ENCODE results near the gene SEC14L1.

Gene SEC14L1

DNA sequence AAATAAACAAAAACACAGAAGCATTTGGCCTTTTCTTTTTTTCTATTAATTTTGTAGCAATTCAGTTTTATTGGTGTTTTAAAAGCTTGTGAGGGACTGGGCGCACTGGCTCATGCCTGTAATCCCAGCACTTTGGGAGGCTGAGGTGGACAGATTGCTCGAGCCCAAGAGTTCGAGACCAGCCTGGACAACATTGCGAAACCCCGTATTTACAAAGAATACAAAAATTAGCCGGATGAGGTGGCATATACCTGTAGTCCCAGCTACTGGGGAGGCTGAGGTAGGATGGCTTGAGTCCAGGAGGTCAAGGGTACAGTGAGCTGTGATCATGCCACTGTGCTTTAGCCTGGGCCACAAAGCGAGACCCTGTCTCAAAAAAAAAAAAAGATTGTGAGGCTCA, 53.4 kb downstream of the SEC14L1 start:
- no peak for DNase-seq

DNA sequence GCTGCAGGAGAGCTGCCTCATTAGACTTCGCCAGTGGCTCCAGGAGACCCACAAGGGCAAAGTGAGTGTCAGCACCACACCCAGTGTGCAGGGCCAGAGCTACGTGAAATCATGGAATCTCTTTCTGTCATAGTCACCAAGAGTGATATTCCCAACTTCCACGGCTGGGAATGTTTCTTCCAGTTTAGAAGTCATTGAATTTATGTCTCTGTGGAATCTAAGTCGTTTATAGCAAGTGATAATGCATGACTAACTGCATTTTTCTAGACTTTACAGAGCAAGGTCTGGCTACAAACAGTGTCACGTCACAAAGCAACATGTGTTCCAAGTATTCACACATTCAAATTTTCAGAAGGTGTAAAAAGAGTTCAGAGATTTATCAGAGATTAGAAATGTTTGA, 55.5 kb downstream of the SEC14L1 start:
- no peak for DNase-seq

DNA sequence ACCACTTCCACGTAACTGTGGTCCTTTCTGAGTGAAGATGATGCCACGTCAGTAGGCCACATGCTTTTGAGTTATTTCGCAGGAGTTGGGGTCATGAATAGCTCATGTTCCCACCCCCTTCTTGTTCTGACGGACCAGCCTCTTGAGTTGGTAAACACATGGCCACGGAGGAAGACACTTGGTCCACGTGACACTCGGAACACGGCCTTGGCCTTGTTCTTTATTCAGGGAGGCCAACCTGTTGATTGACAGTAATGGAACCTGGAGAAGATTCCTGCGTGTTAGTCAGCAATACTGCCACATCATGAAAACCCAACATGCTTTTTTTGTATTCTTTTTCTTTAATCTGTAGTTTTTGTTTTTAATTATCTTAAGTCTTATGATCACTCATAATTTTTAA, 56.3 kb downstream of the SEC14L1 start:
- no peak for DNase-seq

DNA sequence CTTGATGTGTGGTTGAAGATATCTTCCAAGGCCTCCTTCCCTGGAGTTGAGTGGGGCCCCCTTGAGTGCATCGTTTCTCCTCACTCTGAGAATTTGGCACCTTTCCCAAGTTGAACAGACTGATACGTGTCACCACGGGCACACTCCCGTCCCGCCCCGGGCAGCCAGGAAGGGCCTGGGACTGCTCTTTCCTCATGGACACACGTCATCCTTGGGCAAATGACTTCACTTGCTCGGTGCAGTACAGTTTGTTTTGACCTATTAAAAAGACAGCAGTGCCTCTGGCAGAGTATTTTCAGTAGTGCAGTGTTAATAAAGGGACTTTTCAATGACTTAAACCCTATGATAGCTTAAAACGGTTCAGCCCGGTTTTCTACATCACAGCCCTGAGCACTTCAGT, 59.9 kb downstream of the SEC14L1 start:
- DNase-seq = no peak

DNA sequence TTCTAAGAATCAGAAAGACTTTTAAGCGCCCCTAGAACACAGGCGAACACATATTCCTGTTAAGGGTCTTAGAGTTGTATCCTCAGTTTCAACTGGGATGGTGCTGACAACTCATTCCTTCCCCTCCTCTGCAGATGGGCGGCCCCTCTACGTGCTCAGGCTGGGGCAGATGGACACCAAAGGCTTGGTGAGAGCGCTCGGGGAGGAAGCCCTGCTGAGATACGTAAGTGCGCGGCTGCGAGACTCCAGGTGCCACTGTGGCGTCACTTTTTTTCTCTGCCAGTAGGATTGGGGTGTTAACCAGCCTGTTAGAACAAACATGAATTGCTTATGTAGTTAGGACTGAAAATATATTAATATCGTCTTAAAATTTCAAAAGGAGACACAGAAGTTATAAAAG, 62.7 kb downstream of the SEC14L1 start:
- no peak for DNase-seq

DNA sequence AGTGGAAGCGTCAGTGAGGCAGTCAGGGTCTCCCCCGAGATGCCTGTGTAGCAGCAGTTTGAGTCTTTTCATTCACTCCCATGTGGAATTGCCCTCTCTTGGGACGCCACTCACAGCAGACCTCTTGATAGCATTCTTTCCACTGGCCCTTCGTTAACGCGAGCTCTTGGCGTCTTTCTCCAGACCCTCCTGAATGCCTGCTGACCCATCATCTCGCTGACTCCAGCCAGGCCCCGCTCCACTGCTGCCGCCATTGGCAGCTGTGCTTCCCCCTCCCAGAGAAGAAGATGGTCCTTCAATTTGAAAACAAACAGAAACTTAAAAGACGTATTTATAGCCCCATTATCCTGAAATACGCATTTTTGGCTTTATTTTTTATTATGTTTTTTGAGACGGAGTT, 63.1 kb downstream of the SEC14L1 start:
- DNase-seq = no peak

DNA sequence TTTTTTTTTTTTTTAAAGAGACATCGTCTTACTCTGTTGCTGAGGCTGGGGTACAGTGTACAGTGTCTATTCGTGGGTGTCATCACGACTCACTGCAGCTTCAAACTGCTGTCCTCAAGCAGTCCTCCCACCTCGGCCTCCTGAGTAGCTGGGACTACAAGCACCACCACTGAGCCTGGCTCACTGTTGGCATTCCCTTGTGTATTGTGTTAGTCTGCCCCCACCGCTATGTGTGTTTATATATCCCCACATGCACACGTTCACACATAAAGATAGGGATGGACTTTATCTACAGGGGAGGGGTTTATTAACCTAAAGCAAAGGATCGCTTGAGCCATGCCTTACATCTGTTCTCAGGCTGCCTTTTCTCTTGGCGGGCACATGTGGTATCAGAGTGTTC, 63.8 kb downstream of the SEC14L1 start:
- no peak for DNase-seq

DNA sequence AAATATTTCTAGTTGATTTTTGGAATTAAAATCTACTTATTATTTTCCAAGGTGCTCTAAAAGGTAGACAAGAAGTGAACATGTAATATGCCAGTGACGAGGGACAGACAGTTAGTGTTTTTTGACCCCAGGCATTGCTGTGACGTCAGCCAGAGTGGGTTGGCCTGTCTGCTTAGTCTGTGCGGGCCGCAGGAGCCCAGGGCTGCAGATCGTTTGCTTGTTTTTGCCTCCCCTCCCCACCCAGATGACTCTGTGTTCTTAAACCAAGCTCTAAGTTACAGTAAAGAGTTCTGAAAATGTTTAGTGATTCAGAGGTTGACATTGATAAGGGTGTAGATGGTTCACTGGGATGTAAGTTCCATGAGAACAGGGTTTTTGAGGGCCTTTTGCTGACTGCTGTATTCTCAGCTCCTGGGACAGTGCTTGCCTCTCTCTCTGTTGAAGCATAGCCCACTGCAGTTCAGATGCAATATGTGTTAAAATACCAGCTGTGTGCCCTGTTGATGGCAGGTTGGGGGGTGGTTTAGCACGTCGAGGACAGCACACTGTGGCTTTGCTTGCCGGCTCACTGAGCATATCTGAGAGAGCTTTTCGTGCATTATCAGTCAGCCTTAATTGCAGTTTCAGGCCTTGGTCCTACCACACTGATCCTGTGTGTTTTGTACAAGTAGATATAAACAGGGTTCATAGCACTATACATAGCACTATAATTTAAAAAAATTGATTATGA, 64.8 kb downstream of the SEC14L1 start:
- no peak for DNase-seq

DNA sequence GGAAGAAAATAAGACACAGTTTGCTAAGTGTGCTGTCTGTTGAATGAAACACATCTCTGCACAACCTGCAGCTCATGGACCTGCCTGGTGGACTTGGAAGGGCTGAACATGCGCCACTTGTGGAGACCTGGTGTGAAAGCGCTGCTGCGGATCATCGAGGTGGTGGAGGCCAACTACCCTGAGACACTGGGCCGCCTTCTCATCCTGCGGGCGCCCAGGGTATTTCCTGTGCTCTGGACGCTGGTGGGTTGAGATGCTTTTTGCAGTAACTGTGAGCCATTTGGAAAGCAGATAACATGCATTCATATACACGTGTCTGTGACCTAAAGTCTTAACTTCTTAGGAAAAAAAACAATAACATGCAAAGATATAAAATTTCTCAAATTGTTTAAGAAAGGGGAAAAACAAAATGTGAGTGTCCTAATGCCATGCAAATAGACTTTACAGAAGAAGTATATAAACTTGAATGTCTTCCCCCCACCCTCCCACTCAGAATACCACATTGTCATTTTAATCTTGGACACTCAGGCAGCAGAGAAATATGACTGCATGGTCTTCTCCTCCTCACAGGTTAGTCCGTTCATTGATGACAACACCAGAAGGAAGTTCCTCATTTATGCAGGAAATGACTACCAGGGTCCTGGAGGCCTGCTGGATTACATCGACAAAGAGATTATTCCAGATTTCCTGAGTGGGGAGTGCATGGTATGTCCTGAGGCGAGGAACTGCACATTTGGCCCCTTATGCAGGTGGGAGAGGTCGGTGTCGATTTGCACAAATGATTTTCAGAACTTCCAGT, 65.6 kb downstream of the SEC14L1 start:
- DNase-seq = no peak

DNA sequence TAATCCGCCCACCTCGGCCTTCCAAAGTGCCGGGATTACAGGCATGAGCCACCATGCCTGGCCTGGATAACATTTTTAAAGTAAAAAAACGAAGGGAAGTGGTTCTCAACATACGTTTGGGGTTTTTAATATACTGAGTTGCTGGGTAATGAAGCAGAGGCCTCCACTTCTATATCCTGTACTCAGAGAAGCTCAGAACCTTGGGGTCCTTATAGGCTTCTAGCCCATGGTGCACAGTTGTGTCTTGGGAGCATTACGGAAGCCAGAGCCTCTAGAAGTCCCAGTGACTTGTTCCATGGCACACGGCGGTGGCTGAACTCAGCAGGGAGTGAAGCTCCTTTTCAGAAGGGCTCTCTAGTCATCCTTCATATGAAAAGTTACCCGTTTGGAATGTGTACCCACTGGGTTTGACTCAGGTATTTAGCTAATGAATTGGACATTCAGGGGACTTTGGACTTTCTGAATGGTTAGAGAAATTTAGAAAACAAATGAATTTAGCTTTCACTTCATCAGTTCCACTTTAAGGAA, 67.0 kb downstream of the SEC14L1 start:
- DNase-seq = no peak

DNA sequence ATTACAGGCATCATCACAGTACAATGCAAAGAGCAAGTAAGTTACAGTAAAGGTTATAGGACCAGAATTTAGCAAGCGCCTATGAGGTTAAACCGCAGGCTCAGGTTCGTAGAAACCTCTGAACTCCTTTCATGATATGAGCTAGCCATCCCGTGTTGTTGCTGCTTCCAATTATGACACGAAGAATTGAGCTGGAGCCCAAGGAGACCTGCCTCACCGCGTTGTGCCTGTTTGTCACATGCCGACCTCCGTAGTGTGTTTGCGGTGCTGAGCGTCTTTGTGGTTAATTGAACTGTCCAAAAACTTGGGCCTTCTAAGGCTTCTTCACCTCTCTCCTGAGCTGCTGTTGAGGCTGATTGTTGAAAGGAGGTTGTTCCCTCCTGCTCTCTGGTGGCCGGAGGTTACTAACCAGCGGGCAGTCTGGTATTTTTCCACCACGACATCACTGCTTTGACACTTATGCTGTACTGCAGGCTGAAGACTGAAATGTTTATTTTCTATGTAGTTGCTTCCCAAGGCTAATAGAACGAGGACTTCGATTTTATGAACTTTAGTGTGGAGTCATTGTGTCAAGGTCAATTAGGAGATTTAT, 67.5 kb downstream of the SEC14L1 start:
- DNase-seq = peak; percentile 58 to 64

DNA sequence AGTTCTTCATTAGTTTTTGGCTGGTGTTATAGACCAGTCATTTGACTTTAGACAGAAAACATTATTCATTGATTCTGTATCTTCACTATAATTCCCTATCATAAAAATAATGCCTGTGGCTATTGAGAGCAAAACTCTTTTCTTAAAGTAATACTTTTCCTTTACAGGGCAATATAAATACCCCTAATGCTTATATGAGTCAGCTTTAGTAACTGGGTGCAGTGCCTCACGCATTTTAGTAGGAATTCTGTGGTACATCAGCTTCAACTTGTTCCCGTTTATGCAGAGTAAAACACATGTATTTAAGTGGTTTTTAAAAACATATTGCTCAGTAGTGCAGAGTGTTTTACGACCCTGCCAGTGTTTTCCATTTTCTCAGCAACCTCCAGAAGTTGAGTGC, 68.1 kb downstream of the SEC14L1 start:
- no peak for DNase-seq

DNA sequence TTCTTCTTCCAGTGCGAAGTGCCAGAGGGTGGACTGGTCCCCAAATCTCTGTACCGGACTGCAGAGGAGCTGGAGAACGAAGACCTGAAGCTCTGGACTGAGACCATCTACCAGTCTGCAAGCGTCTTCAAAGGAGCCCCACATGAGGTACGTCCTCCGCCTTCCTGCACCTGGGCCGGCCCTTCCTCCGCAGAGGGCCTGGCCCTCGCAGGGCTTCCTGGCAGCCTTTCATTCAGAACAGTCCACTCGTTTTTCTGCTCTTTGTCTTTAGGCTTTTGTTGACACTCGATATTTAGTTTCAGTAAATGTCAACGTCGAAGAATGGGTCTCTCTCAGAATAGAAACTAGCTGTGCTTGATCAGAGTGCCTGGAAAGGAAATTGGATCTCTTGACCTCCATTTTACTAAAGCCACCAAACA, 68.6 kb downstream of the SEC14L1 start:
- DNase-seq = no peak

DNA sequence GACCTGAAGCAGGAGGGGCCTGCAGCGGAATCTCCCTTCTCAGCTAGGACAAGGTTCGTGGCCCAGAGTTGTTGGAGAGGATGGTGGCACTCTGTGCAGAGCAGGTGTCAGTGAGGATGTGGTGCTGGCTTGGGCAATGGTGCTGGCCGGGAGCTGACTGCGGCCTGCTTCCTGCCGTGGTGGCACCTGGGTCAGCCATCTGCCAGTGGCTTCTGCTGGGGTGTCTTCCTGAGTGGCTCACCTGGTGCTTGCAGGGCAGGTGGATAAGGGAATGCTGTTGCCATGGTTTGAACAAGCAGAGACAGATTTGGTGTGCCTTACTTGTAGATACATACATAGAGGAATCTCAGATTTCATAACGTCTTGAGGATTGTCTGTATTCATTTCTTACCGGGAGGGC, 69.6 kb downstream of the SEC14L1 start:
- no peak for DNase-seq

DNA sequence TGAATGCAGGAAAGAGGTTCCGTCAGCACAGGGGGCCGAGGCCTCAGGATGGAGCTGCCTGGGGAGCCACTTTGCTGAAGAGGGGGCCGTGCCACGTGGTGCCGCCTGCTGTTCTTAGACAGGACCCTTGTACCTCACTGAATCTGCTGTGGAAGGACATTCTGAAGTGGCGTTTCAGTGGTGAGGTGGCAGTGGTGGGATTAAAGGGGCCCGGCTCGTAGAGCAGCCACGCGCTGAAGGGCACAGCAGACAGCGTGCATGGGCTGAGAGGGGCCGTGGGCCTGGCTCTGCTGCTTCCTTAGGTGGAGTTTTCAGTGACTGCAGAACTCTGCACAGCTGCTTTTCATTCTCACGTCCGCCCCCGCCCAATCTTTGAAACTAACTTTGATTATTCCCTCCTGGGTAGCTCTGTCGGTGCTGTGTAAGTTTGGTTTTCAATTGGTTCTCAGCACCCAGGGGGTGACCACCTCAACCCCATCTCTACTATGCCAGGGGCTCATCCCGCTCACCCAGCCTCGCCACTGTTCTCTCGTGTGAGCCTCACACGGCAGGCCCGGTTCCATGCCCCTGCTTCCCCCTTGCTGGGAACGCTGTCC, 70.3 kb downstream of the SEC14L1 start:
- DNase-seq = no peak

DNA sequence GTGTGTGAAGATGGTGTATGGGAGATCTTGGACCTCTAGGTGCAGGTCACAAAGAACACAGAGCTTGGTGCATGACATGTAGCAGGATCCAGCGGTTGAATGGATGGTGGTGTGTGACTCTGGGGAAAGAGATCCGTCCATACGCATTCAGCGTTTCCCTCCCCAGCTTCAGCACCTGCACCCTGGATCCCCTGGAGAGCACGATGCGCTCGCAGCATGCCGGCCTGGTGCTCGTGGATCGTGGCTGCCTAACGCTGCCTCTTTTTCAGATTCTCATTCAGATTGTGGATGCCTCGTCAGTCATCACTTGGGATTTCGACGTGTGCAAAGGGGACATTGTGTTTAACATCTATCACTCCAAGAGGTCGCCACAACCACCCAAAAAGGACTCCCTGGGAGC, 70.9 kb downstream of the SEC14L1 start:
- no peak for DNase-seq

DNA sequence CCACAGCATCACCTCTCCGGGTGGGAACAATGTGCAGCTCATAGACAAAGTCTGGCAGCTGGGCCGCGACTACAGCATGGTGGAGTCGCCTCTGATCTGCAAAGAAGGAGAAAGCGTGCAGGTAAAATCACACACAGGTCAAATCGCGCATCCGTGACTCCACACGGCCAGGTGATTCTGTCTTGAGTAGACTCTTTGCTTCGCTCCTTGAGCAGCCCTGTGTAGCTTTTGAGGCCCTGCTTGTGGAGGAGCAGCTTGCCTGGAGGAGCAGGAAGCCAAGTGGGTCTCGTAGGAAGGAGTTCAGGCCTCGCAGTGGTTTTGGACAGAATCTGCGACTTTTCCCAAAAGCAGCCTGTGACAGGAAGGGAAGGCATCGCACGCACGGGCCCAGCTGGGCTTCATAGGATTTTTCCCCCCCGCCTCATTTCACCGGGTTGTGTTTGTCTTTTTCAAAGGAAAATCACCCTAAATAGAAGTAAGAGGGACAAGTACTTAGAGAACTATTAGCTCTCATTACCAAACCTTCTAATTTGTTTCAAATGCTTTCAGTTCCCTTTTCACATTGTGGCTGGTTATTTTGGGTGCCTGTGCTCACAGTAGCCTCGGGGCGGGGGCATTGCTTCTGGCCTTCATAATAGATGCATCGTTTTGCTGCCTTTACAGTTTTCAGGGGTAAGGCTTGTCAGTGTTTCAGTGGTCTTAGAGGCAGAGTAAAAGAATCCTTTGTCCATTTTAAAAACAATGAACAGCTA, 71.5 kb downstream of the SEC14L1 start:
- DNase-seq = peak; percentile 27 to 36

DNA sequence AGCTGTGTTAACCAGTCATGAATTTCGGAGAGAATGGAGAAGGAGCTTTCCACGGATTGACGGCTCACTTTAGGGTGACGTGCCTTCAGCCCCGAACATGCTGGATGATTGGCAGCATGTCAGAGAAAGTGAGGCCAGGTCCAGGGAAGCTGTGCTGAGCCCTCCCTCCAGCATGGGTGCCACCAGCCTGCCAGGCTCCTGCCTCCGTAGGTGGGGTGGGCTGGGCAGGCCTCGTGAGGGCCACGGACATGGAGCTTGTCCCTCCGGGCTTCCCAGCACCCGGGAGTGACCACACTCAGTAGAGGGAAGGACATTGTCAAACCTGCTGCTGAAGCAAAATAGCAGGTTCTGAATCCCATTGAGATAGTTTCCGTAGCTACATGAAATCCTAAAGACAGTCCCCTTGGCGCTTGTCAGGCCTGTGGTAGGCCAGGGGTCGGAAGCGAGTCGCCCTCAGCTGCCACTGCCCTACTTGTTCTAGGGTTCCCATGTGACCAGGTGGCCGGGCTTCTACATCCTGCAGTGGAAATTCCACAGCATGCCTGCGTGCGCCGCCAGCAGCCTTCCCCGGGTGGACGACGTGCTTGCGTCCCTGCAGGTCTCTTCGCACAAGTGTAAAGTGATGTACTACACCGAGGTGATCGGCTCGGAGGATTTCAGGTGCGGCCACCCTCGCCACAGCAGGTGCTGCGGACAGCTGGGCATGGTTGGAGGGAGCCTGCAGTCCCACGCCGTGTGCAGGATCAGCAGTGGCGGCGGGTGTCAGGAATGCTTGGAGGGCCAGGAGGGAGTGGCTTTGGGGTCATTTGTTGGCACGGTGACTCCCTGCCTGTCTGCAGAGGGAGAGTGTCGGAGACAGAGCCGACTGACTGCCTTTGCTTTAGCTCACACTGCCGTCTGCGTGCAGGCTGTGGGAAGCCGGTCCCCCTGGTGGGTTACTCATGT, 72.3 kb downstream of the SEC14L1 start:
- DNase-seq = no peak

DNA sequence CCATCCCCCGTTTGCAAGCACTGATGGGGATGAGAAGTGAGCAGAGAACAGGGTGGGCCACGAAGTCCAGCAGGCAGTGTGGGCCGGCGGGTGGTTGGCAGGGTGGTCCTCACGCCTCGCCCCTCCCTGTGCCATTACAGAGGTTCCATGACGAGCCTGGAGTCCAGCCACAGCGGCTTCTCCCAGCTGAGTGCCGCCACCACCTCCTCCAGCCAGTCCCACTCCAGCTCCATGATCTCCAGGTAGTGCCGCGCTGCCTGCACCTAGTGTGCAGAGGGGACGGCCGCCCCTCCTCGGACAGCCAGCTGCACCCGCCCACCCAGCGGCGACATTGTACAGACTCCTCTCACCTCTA, 73.0 kb downstream of the SEC14L1 start:
- no peak for DNase-seq

DNA sequence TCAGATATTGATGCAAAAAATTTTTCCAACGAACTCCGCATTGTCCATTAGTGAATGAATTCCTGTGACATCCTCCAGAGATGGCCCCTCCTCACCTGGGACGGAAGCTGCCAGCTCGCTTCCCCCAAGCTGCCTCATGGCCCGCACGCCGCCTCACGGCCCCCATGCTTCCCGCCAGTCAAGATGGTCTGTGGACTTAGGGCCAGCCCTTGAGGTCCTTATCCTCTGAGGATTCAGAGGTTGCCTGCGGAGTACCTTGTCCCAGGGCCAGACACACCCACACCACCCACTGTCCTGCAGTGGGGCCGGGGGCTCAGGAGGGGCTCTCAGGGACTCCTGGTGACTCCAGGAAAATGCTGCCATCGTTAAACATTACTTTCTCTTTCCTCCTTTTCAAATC, 73.6 kb downstream of the SEC14L1 start:
- DNase-seq = no peak

DNA sequence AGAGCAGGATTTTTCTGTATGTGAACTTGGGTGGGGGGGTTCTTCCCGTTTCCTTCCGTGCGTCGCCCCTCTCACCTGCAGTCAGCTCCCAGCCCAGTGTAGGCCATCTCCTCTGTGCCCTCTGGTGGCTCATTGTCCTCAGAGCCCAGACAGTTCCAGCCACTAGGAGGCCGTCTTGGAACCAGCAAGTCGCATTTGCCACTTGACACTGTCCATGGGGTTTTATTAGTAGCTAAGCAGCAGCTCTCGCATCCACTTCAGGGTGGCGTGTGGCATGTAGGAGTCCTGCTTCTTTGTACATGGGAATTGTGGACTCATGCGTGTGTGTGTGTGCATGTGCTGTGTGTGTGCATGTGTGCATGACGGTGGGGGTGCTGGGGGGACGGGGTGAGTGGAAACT, 74.0 kb downstream of the SEC14L1 start:
- peak; percentile 13 to 37 for DNase-seq

DNA sequence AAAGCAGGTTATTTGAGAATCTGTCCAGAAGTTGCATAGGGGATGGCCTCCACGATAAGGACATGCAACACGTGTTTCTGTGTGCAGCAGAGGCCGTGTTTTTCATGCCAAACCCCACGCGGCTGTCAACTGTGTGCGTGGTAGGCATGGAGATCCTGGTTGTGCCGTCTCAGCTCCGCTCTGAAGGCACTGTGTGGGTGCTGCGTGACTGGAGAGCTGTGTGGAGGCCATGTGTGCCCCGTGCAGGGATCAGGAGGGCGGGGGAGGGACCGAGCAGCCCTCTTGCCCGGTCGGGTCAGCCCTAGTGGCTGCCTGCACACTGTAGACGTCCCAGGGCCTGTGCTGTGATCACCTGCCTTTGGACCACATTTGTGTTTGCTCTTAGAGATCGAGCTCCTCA, 74.5 kb downstream of the SEC14L1 start:
- DNase-seq = no peak
